SW 1271 (cell line): ENCODE measurements around the gene U2AF1L4.

ENCODE experiments used
- DNase-seq, 2 experiments: peaks; one replicate each; lab custom pipeline; 2025; lab: John Stamatoyannopoulos, UW

U2AF1L4 gene

DNA sequence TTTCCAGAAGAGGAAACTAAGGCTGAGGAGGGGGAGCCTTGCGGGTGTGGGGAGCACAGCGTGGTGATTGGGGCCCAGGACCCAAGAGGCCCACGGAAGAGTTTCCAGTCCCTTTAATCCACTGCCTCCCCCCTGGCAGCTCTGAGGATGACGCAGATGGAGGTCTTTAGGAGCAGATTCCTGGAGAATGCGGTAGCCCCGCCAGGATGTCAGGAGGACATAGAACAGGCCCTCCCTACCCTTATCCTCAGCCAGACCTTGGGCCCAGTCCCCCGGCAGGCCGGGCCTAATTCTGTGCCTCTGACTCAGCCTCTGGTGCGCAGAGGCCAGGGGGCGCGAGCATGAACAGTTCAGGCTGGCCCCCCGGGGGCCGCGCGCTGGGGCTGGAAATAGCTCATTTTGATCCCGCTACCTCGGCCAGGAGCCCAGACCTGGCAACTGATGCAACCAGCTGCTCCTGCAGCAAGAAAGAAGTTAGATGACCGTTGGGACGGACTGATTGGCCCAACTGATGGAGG lies 12.1 kb upstream of the U2AF1L4 start:
- DNase-seq, result no peak

DNA sequence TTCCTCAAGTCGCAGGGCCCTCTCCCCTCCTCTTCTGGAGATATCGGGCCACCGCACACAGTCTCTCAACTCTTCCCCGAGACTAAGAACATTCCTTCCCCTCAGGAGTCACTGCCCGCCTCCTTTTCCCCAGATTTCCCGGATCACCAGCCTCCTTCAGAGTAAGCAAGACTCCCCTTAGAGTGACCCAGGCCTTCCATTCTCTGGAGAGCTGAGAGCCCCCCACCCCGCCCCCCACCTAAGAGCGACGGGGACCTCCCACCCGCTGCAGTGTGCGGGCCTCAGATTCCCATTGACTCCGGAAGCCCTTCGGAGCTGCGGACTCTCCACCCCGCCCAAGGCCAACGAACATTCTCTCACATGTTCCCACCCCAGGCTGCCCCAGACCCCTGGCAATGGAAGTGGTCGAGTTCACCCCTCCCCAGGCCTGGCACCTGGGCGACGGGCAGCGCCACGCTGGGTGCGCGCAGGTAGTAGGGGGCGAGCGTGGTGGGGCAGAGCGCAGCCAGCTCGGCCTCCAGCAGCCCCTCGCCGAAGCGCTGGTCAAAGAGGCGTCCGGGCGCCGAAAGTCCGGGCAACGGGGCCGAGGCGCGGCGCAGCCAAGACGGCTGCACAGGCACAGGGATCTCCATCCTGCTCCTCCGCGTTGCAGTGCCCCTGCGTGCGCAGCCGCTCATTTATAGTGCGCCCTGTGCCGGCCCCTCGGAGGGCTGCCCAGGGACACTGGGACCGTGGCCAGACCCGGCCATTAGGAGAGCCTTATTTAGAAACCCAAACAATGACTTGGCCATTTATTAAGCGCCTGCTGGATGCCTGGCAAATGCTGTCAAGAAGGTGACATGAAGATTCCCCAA lies 11.4 kb upstream of the U2AF1L4 start, which contains the start of gene HSPB6:
Gene HSPB6, minus strand, starts transcription at position 653 of the 854 bp plus-strand sequence. Its CDS starts 21 bp downstream, at position 632.
- no peak for DNase-seq

DNA sequence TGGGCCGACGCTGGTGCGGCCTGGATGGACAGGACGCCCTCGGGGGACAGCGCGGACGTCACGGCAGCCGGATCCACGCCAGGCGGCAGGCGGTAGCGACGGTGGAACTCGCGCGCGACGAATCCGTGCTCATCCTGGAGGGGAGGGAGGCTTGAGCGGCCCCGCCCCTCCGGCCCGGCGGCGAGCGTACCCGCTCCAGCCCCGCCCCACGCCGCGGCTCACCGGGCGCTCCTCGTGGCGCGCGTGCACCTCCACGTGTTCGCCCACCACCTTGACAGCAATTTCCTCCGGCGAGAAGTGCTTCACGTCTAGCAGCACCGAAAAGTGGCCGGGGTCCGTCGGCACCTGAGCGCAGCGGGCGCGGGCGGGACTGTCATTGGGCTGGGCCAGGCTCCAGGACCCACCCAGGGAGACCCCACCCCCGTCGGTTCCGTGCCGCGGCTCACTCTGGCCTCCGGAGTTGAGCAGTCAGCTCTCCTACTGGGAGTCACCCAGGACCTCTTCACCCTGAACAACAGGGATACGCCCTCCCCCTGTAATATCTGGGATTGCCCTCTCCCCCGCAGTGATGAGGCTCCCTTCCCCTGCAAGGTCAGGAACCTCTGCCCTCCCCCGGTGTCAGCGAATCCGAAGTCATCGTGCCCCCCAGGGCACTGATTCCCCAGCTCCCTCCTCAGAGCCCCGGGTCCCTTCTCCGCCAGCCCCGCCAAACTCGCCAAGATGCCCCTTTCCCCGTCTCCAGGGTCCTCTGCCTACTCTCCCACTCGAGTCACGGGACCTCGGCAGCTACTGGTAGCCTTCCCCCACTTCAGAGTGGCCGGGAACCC lies 10.5 kb upstream of the U2AF1L4 start:
- DNase-seq, result no peak

DNA sequence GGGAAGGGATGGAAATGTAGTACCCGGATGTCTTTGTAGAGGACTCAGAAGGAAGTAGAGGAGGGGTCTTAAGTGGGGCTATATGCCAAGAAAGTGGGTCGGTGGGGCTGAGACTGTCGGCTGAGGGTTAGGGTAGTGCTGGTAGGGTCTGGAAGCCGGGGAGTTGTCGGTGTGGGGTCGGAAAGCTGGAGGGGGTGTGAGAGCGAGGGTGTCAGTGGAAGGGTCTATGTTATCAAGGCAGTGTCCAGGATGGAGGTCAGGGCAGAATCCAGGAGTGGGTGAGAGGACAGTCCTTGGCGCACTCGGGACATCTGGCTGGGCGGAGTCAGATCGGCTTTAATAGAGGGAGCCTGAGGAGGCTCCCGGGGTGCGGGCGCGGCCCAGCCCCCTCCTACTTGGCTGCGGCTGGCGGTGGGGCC lies 9.9 kb upstream of the U2AF1L4 start:
- DNase-seq, result no peak

DNA sequence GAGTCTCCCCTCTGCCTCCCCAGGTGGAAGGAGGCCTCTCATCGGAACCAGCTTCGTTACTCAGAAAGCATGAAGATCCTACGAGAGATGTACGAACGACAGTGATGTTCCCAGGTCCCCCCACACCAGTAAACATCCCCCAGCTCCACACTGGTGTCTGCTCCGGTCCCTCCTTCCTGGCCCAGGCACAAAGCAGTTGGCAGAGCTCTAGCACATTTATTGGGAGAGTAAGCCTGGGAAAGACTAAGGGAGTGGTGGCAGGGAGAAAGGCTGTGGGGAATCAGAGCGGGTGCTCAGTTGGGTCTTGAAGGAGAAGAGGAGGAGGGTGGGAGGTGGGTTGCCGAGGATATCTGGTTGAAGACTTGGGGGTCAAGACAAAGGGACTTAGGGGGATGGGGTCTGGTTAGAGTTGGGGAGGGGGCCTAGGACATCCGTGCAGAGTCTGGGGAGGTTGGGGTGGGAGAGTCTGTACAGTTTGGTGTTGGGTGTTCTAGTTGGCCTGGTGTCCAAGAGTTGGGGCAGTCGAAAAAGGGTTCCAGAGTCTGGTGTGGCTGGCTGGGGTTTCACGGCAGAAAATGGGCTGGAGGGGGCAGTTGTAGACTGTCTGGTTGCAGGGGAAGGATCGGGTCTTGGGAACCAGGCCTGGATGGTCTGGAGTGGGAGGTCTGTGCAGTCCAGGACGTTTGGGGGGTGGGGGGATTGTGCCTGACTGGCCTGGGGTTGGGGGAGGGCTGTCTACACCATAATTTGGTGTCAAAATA lies 9.3 kb upstream of the U2AF1L4 start:
- DNase-seq, result no peak

DNA sequence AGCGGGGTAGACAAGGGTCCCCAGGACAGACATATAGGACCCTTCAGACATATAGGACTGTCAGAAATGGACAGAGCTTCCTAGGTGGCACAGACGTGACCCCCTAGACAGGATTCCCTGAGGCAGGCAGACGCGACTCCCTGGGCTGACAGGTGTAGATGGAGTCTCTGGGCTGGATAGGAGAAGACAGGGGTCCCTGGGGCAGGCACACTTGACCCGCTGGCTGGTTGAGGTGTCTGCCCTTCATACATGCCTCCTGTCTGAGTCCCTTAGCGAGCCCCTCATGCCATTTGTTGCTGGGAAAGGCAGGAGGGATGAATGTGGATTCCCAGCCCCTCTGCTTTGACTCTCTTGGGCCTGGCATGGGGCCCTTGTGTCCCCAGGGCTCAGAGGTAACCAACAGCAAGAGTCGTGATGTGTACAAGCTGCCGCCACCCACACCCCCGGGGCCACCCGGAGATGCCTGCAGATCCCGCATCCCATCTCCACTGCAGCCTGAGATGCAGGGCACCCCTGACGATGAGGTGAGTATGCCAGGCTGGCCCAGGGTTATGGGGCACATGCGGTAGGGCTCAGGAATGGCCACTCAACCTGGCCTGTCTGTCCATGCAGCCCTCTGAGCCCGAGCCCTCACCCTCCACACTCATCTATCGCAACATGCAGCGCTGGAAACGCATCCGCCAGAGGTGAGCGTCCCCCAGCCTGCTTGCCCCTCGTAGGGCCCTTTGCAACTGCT lies 8.6 kb upstream of the U2AF1L4 start:
- no peak for DNase-seq

DNA sequence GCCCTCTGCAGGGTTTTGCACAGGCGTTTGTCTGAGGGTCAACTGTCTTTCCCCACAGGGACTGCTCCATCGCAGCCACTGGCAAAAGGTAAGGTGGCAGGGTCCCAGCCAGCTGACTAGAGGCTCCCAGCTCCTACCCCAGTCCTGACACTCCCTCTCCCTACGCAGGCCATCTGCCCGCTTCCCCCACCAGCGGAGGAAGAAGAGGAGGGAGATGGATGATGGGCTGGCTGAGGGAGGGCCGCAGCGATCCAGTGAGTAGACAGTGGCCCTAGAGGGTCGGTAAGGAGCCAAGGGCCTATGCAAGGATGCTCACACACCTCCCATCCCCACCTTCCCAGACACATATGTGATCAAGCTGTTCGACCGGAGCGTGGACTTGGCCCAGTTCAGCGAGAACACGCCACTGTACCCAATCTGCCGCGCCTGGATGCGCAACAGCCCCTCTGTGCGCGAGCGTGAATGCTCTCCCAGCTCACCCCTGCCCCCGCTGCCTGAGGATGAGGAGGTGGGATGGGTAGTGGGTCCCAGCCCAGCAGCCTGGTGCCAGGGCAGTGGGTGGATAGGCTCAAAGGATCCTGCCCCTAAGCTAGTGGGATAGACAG lies 7.6 kb upstream of the U2AF1L4 start:
- DNase-seq, result no peak

DNA sequence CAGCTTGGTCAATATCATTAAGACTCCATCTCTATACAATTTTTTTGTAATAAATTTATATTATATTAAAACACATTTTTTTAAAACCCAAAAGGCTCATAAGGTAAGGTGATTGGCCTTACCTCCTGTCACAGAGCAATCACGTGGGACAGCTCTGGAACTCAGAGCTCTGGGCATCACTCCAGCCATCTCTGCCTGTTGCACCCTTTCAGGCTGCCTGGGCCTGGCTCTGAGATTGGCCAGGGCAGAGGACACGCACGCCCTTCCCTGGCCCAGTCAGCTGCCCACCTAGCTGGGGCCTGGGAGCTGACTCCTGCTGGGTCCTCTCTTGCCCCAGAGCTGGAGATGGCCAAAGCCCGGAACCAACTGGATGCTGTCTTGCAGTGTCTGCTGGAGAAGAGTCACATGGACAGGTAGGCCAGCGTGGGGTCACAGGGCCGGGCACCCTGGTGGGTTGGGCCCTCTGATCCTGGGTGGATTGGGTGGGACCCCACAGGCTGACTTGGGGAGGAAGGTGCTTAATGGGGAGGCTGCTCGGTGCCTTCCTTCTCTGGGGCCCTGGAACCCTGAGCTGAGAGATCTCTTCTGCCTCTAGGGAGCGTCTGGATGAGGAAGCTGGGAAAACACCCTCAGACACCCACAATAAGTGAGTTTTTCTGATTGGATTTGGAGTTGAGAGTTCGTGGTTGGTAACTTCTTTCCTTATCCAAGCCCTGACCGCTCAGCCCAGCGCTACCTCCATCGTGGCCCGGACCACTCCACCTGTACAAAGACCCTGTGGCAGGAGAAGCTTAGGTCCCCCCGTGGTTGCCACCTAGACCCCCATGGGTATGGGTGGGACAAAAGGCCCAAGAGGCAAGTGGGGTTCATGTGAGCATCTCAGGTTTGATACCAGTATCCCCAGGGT lies 6.9 kb upstream of the U2AF1L4 start:
- no peak for DNase-seq

DNA sequence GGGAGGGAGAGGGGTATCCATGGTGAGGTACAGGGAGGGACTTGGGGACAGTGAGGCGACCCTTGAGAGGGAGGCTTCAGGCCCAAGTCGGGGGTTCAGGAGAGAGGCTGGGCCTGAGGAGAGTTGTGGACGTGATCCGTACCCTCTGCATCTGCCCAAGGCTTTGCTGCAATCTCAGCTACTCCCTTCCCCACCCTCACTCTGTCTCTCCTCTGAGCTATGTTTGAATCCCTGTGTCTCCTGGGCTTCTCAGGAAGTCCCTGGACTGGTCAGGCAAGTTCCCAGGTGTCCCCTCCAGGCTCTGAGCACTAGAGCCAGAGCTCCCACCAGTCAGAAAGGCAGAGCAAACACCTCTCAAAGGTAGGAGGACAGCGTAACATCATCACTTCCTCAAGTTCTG lies 4.9 kb upstream of the U2AF1L4 start:
- DNase-seq, result no peak

DNA sequence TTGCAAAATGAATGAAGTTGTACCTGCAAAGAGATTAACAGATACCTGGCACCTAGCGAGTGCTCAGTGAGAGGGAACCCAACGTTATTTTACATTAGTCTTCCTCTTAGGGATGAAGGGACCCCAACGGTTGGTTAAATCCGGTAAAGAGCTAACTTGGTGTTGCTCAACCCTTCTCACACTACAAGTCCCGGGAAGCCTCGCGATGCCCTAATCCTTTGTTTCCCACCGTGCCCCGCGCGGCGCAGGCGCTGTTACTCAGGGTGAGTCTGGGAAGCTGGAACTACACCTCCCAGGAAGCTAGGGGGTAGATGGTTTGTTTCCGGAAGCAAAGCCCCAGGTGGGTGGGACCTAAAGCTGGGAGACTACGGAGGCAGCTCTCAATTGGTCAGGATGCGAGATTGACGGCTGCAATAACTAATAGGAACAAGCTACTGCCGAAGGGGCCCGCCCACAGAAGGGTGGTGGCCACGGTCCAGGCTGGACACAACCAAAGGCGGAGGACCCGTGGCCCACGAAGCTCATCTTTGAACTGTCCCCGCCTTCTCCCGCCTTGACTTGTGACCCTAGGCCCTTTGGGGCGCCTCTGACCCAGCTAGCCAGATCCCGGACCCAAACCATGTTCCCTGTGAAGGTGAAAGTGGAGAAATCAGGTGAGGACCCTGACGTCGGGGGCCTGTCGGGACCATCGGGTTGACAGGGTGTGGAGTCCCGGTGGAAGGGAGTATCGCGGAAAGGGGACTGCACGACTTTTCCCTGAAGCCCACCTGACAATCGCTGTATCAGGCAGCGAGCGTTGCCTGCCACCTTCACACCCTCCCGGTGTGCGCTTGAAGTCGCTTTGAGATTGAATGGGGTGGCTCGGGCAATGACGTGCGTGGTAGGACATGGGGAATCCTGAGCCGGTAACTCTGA lies 3.1 kb upstream of the U2AF1L4 start, which contains the start of gene LIN37:
Gene LIN37, plus strand, starts transcription at position 471 of the 915 bp plus-strand sequence. Its CDS starts 149 bp downstream, at position 620.
- peak; percentile 95 to 96 for DNase-seq

DNA sequence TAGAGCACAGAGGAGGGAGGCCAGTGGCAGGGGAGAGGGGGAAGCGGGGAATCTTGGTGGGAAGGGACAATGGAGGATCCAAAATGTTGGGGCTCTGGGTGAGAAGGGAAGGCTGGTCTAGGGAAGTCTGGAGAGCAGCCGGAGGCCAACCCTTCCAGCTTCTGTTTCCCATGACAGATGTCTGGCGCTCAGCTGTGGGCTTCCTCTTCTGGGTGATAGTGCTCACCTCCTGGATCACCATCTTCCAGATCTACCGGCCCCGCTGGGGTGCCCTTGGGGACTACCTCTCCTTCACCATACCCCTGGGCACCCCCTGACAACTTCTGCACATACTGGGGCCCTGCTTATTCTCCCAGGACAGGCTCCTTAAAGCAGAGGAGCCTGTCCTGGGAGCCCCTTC lies 1.3 kb upstream of the U2AF1L4 start:
- DNase-seq, result no peak

DNA sequence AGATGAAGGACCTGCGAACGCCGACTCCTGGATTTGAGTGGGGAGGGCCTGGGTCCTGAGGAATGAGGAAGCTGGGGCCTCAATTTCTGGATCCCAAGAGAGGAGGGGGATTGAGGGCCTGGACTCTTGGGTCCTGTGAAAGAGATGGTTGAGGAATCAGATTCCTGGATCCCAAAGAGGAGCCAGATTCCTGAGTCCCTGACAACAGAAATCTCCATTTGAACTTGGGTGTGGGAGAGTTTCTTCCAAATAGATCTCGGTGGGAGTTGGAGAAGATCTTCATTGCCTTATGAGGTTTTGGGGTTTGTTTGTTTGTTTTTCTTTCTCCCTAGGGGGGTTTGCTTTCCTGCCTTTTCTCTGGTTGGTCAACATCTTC lies 857 bp upstream of the U2AF1L4 start:
- DNase-seq, result no peak

DNA sequence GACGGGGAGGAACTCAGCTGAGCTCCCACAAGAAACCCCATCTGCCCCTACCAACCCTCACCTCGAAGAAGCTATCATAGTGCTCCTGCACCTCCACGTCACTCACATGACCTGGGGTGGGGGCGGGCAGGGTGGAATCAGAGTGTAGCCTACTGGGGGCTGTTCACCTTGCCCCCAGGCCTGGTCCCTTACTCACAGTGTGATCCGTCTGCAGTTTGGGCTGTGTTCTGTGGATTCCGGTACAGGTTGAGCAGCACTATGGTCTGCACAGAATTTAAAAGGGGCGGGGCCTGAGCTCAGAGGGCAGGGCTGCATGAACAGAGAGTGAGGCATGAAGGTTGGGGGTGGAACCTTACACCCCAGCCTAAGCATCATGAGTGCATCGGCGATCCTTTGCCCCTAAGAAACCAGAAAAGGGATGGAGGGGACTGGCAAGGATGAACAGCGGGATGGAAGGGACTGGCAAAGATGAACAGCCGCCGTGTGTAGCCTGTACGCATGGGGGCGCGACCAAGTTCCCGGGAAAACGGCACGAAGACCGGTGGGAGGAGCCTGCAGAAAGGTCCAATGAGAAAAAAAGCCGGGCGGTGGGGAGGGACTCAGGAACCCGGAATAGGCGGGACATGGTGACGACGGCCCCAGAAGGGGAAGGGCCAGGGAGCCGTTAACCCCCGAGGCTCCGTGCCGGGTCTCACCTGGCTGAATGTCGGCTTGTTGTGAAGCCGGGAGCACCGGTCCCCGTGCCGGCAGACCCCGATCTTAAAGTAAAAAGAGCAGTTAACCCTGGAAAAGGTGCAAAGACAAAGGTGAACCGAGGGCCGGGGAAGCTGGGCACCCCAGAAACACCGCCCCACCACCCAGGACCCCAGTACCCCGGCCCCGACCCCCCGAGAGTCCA lies 539 bp downstream of the U2AF1L4 start:
- peak; percentile 72 to 91 for DNase-seq

DNA sequence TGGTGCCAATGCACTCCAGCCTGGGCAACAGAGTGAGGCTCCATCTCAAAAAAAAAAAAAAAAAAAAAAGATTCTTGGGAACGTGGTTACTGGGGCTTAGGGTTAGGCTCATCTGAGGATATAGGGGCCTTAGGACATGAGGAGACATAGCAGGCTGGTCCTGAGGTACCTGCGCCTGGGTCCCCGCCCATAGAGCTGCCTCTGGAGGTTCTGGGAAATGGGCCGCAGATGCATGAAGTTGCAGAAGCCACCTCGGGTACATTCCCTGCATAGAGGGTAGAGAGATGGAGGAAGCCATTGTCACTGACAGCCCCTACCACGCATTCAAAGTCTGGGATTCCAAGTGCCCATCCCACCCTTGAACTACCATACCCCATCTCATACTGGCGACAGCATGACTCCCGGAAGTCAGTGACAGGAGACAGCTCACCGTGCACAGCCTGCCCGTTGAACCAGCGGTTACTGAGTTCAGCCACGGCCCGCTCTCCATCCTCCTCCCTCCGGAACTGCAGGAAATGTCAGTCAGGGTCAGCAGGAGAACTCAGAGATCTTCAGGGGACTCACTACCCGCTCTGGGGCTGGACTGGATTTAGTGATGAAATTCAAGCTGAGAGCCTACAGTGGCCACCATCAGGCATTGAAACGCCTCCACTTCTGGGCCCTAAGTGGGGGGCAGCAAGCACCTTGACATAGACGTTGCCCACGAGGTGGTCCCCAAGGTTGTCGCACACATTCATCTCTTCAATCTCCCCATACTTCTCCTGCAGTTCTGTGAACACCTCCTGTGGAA lies 1.4 kb downstream of the U2AF1L4 start:
- no peak for DNase-seq

DNA sequence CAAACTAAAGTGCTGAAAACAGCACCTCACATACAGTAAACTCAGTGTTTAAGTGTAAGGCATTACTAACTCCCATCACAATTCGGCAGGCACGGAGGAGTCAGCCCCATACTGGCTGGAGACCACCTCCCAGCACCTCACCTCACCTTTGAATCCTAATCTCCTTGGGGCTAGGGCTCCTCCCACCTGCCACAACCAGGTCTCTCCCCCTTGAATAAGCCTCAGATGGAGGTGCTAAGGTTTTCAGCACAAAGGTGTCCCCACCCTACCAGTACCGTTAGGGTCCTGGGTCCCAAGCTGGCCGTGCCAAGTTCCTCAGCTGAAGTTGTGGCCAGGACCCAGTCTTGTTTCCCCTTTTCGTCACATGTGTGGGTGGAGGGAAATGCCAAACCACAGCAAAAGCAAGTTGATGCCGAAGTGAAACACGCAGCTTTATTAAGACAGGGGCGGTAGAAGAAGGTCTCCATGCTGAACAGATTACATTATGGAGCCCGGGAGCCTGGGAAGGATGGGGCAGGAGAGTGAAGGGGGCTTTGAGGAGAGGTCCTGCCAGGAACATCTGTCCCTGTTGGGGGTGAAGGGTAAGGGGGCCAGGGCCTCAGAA lies 3.0 kb downstream of the U2AF1L4 start, which contains the start of gene IGFLR1:
Gene IGFLR1, minus strand, starts transcription at position 332 of the 604 bp plus-strand sequence. CDS start 1,272 bp downstream, outside the sequence.
- DNase-seq, result no peak

DNA sequence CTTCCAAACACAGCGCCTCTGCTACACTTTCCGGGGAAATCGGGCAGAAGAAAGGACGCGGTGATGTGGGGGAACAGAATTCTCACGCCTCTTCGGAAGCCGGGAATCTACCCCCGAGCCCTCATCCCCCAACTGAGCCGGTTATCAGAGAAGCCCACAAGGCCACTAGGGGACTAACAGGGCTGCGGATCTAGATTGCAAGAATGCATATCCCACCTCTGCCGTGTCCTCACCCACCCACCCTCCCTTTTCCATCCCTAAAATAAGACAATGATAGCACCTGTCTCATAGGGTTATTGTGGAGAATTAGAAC lies 4.1 kb downstream of the U2AF1L4 start:
- DNase-seq, result no peak
